Measurements from ENCODE around the gene B3GAT1.

DNA sequence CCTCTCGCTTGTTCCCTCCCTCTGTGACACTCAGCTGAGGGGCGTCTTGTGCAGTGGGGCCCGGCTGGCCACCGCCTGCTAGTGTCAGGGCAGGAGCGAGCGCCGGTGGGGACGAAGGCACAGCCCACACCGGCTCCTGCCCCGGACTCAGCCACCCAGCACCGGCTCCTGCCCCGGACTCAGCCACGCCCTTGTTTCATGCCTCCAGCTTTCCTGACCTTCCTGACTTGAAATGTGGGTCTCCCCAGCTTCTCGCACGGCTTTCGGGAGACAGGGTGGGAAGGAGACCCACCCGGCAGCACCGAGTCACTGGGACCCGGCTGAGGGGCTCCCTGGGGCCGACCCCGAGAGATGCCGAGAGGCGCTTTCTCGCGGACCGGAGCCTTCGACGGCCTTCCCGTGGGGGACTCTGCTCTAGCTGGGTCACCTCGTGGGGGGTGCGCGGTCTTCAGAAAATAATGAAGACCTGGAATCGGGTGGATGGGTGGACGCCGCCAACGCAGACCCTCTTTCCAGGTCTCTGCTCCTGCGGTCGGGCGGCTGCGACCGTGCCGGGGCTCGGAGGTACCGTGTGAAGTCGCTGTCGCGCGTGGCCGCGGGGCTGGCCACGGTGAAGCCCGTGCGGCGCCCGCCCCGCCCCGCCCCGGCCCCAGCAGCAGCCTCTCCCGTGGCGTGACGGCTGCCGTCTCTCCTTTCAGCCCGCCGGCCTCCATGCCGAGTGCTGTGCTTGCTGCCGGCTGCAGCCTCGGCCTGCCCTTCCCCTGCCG, 70.1 kb downstream of the B3GAT1 start:
- TF ChIP-seq, protein P1, sequence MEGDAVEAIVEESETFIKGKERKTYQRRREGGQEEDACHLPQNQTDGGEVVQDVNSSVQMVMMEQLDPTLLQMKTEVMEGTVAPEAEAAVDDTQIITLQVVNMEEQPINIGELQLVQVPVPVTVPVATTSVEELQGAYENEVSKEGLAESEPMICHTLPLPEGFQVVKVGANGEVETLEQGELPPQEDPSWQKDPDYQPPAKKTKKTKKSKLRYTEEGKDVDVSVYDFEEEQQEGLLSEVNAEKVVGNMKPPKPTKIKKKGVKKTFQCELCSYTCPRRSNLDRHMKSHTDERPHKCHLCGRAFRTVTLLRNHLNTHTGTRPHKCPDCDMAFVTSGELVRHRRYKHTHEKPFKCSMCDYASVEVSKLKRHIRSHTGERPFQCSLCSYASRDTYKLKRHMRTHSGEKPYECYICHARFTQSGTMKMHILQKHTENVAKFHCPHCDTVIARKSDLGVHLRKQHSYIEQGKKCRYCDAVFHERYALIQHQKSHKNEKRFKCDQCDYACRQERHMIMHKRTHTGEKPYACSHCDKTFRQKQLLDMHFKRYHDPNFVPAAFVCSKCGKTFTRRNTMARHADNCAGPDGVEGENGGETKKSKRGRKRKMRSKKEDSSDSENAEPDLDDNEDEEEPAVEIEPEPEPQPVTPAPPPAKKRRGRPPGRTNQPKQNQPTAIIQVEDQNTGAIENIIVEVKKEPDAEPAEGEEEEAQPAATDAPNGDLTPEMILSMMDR (IDR thresholded peaks at IDR 0.05), result no peak
- no peak for TF ChIP-seq ZFX (IDR thresholded peaks at IDR 0.05; ENCODE audit: borderline replicate concordance)
